ENCODE results near the gene ASB16. TPM values are rescaled to one million over a fixed set of nuclear protein-coding genes. Genes with fewer than 3 reads are reported as not detected.
A peak's percentile ranks its signal among the peaks of the same experiment; 100 is the strongest.

Gene ASB16
- polyA plus RNA-seq, 1 donor from 2014 or later: not detected

GRCh38 chr17:44220213-44221083 lies 49.9 kb downstream of the ASB16 start:
- H3K36me3 ChIP-seq (ENCODE audit: insufficient read depth, low read length): peaks cover 6% of the 10 kb centered on the region
- peak overlapping the region; percentile 97 for H3K4me3 ChIP-seq (ENCODE audit: low read length)
- H3K79me2 ChIP-seq (replicated peaks; ENCODE audit: insufficient read depth, low read length): peaks cover 29% of the 10 kb centered on the region
- H3K4me2 ChIP-seq (ENCODE audit: low read length): no peak overlapping the region
- H4K20me1 ChIP-seq (ENCODE audit: insufficient read depth): peaks cover 21% of the 10 kb centered on the region
- TF ChIP-seq EP300 (conservative IDR thresholded peaks at IDR 0.05; ENCODE audit: poor library complexity, severe bottlenecking) (no peak), TAF1 (IDR thresholded peaks at IDR 0.05; ENCODE audit: low read depth) (peak; percentile 71), SMC3 (conservative IDR thresholded peaks at IDR 0.05; ENCODE audit: poor library complexity) (no peak), RAD21 (conservative IDR thresholded peaks at IDR 0.05) (no peak), EZH2 (IDR thresholded peaks at IDR 0.05; ENCODE audit: borderline replicate concordance, insufficient read depth, low read length, poor library complexity, severe bottlenecking) (no peak), MXI1 (conservative IDR thresholded peaks at IDR 0.05; ENCODE audit: poor library complexity, severe bottlenecking) (peak; percentile 27), POLR2AphosphoS5 (IDR thresholded peaks at IDR 0.05) (no peak), CTCF (IDR thresholded peaks at IDR 0.05; ENCODE audit: poor library complexity, severe bottlenecking) (no peak)
- TF ChIP-seq, protein P1, sequence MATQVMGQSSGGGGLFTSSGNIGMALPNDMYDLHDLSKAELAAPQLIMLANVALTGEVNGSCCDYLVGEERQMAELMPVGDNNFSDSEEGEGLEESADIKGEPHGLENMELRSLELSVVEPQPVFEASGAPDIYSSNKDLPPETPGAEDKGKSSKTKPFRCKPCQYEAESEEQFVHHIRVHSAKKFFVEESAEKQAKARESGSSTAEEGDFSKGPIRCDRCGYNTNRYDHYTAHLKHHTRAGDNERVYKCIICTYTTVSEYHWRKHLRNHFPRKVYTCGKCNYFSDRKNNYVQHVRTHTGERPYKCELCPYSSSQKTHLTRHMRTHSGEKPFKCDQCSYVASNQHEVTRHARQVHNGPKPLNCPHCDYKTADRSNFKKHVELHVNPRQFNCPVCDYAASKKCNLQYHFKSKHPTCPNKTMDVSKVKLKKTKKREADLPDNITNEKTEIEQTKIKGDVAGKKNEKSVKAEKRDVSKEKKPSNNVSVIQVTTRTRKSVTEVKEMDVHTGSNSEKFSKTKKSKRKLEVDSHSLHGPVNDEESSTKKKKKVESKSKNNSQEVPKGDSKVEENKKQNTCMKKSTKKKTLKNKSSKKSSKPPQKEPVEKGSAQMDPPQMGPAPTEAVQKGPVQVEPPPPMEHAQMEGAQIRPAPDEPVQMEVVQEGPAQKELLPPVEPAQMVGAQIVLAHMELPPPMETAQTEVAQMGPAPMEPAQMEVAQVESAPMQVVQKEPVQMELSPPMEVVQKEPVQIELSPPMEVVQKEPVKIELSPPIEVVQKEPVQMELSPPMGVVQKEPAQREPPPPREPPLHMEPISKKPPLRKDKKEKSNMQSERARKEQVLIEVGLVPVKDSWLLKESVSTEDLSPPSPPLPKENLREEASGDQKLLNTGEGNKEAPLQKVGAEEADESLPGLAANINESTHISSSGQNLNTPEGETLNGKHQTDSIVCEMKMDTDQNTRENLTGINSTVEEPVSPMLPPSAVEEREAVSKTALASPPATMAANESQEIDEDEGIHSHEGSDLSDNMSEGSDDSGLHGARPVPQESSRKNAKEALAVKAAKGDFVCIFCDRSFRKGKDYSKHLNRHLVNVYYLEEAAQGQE (IDR thresholded peaks at IDR 0.05; ENCODE audit: borderline replicate concordance): peak; percentile 52
- H3K27ac ChIP-seq (ENCODE audit: low read length): peak overlapping the region; percentile 96
- no peaks in the 10 kb centered on the region for H3K9me2 ChIP-seq (ENCODE audit: insufficient read depth, low read length)
- no peak overlapping the region for H2AFZ ChIP-seq (ENCODE audit: low read depth, low read length)
- no peaks in the 10 kb centered on the region for H3K9me3 ChIP-seq (ENCODE audit: low read length)
- peak overlapping the region; percentile 99 for H3K9ac ChIP-seq (ENCODE audit: low read length)
- no peaks in the 10 kb centered on the region for H3F3A ChIP-seq (ENCODE audit: insufficient read depth, low read length, poor library complexity, severe bottlenecking)
- H3K27me3 ChIP-seq (ENCODE audit: insufficient read depth, low read depth, low read length): no peaks in the 10 kb centered on the region

DNA sequence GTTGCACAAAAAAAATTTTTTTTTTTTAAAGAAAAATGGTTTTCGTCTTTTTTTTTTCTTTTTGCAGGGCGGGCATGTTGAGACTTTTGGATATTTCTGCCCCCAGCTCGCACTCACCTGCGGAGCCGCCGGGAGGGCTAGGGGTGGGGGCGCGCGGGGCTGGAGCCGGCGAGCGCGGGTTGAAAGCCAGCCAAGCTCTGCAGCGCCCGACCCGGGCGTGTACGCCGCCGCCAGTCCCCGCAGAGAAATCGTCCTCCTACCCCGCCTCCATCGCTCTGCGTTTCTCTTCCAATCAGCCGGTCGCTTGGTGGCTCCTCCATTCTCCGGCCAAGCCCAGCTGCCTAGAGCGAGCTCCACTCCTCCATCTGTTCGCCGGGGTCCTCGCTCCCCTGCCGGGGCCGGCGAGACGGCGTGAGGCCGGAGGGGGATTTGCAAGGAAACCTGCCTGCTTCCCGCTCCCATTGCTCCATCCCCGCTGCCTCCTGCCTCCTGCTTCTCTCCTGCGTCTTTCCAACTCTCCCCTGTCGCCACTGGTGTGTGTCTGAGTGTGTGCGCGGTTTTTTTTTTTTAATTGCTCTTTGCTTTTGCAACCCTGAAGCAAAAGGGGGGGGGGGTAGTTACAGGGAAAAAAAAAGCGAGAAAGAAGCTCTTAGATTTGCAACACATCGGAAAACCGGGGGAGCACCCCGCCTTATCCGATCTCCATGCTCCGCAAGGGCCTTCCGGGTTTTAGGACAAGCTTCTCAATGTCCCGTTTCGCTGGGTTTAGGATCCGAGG lies 50.8 kb downstream of the ASB16 start:
- peak overlapping the region; percentile 93 for H3K4me2 ChIP-seq (ENCODE audit: low read length)
- H2AFZ ChIP-seq (ENCODE audit: low read depth, low read length): peak overlapping the region; percentile 30
- no peaks in the 10 kb centered on the region for H3F3A ChIP-seq (ENCODE audit: insufficient read depth, low read length, poor library complexity, severe bottlenecking)
- peaks cover 21% of the 10 kb centered on the region for H4K20me1 ChIP-seq (ENCODE audit: insufficient read depth)
- H3K36me3 ChIP-seq (ENCODE audit: insufficient read depth, low read length): no peaks in the 10 kb centered on the region
- TF ChIP-seq, protein P1 (IDR thresholded peaks at IDR 0.05; ENCODE audit: borderline replicate concordance): peak; percentile 78
- peak; percentile 30 for TF ChIP-seq RAD21 (conservative IDR thresholded peaks at IDR 0.05)
- peak; percentile 46 for TF ChIP-seq MXI1 (conservative IDR thresholded peaks at IDR 0.05; ENCODE audit: poor library complexity, severe bottlenecking)
- no peak for TF ChIP-seq CTCF (IDR thresholded peaks at IDR 0.05; ENCODE audit: poor library complexity, severe bottlenecking)
- TF ChIP-seq TAF1 (IDR thresholded peaks at IDR 0.05; ENCODE audit: low read depth): peak; percentile 58
- peak; percentile 68 for TF ChIP-seq POLR2AphosphoS5 (IDR thresholded peaks at IDR 0.05)
- H3K9me3 ChIP-seq (ENCODE audit: low read length): no peaks in the 10 kb centered on the region
- peak overlapping the region; percentile 96 for H3K27ac ChIP-seq (ENCODE audit: low read length)
- H3K9me2 ChIP-seq (ENCODE audit: insufficient read depth, low read length): no peaks in the 10 kb centered on the region
- H3K4me3 ChIP-seq (ENCODE audit: low read length): peak overlapping the region; percentile 97
- H3K79me2 ChIP-seq (replicated peaks; ENCODE audit: insufficient read depth, low read length): peaks cover 24% of the 10 kb centered on the region
- H3K27me3 ChIP-seq (ENCODE audit: insufficient read depth, low read depth, low read length): no peaks in the 10 kb centered on the region
- peak overlapping the region; percentile 99 for H3K9ac ChIP-seq (ENCODE audit: low read length)
